ENCODE measurements around the gene LSAMP. TPM values are rescaled to one million over a fixed set of nuclear protein-coding genes. Genes with fewer than 3 reads are reported as not detected.

LSAMP gene
- total RNA-seq, 1 donor from 2014 or later = 0.11 TPM

DNA sequence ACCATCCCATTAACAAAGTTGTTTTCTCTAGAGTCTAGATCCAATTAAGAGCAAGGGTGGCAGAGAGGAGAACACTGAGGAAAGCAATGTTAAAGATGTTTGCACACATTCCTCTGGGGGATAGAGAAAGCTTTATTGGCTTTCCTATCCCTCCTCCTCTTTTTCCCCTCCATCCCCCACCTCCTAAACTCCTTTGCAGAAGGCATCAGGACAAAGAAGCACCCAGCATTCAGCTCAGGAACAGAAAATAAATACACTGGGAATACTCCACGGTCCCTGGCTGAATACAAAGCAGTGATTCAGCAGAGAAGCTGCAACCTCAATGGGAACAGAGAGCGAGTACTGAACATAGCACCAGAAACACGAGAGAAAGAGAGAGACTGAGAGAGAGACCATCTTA, 21.9 kb downstream of the LSAMP start:
- intact Hi-C loops (cut with DNase I) = no loop called here
- Histone ChIP-seq H3K27ac (no peak overlapping the region), H3K36me3 (no peaks in the 10 kb centered on the region), H3K4me1 (no peaks in the 10 kb centered on the region), H3K4me3 (no peak overlapping the region), H3K9me3 (no peaks in the 10 kb centered on the region), H3K27me3 (no peaks in the 10 kb centered on the region)
- no peak for DNase-seq (ENCODE audit: low spot score in 2 of 2)
- TF ChIP-seq, protein P1, sequence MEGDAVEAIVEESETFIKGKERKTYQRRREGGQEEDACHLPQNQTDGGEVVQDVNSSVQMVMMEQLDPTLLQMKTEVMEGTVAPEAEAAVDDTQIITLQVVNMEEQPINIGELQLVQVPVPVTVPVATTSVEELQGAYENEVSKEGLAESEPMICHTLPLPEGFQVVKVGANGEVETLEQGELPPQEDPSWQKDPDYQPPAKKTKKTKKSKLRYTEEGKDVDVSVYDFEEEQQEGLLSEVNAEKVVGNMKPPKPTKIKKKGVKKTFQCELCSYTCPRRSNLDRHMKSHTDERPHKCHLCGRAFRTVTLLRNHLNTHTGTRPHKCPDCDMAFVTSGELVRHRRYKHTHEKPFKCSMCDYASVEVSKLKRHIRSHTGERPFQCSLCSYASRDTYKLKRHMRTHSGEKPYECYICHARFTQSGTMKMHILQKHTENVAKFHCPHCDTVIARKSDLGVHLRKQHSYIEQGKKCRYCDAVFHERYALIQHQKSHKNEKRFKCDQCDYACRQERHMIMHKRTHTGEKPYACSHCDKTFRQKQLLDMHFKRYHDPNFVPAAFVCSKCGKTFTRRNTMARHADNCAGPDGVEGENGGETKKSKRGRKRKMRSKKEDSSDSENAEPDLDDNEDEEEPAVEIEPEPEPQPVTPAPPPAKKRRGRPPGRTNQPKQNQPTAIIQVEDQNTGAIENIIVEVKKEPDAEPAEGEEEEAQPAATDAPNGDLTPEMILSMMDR (IDR thresholded peaks at IDR 0.05) = no peak

DNA sequence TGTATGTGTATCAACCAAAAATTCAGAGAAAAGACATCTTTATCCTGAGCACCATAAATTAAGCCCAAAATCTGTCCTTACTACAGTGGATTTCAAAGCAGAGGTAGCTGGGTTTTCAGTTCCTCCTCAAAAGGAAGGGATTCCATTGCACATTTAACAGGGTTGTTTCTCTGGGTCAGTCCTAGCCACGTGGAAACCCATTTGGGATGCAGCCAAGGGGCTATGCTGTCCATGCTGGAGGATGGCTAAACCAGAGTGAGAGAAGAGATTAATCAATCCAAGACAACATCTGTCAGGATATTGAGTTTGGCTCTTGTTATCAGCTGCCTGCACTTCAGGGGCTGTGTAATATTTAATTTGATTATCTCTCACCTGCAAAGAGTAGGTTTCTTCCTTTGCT, 28.1 kb downstream of the LSAMP start:
- TF ChIP-seq, protein P1 (IDR thresholded peaks at IDR 0.05) = no peak
- no peaks in the 10 kb centered on the region for H3K36me3 ChIP-seq
- H3K27me3 ChIP-seq = no peaks in the 10 kb centered on the region
- DNase-seq (ENCODE audit: low spot score in 2 of 2) = no peak
- intact Hi-C loops (cut with DNase I) = no loop called here
- no peaks in the 10 kb centered on the region for H3K4me1 ChIP-seq
- no peaks in the 10 kb centered on the region for H3K9me3 ChIP-seq
- no peak overlapping the region for H3K27ac ChIP-seq
- H3K4me3 ChIP-seq = no peak overlapping the region

DNA sequence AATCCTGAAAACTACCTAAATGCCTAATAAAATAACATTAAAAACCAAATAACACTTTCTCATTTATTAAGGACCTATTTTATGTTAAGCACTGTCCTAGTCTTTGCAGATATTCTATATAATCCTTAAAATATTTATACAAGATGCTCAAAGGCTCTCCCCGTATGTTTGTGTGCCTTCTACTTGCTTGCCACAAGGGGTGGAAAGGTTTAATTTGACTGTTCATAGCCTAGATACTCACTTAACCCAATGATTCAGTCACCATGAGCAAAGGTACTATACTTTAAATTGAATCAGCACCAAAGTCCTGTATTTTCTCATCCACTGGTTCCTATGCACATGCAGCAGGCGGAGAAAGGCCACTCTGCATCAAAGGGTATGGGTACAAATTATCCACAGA, 32.0 kb downstream of the LSAMP start:
- intact Hi-C loops (cut with DNase I) = no loop called here
- no peak for DNase-seq (ENCODE audit: low spot score in 2 of 2)
- H3K4me1 ChIP-seq = no peaks in the 10 kb centered on the region
- H3K36me3 ChIP-seq = no peaks in the 10 kb centered on the region
- TF ChIP-seq, protein P1 (IDR thresholded peaks at IDR 0.05) = no peak
- H3K27me3 ChIP-seq = no peaks in the 10 kb centered on the region
- H3K4me3 ChIP-seq = no peak overlapping the region
- H3K27ac ChIP-seq = no peak overlapping the region
- no peaks in the 10 kb centered on the region for H3K9me3 ChIP-seq

DNA sequence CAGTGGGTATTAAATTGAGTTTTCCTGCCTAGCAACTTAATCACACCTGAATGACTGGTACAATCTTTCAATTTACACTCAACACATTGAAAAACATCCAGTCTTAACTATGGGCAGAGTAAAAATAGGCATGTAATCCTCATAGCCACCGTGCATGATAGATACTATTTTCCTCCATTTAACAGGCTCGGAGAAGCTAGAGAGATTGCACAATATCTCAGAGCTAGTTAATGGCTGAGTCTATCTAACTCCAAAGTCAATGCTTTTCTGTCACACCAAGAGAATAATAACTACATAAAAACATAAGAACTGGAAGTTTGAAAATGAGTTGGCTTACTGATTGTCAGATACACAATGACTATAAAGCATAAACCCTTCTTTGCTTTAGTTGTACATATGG, 36.8 kb downstream of the LSAMP start:
- Histone ChIP-seq H3K27ac (no peak overlapping the region), H3K9me3 (no peaks in the 10 kb centered on the region), H3K4me1 (no peaks in the 10 kb centered on the region), H3K36me3 (no peaks in the 10 kb centered on the region), H3K4me3 (no peak overlapping the region), H3K27me3 (no peaks in the 10 kb centered on the region)
- intact Hi-C loops (cut with DNase I) = no loop called here
- no peak for DNase-seq (ENCODE audit: low spot score in 2 of 2)
- TF ChIP-seq, protein P1 (IDR thresholded peaks at IDR 0.05) = no peak

DNA sequence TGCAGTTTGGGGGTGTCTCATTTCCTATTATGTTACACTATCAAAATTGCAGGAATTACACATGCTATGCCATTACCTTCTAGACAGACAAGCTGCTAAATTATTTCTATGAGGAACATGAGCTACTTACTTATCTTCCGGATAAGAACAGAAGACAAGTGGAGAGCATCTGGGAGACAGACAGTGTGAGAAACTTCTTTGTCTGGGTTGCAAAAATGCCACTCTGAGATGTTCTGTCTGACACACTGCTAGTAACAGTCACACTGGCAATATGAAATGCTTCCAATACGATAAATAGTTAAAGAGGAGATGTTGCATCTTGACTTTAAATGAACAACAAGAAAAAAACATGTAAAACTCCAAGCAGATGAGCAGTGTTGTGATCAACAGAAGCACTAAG, 40.1 kb downstream of the LSAMP start:
- Histone ChIP-seq H3K4me3 (no peak overlapping the region), H3K9me3 (no peaks in the 10 kb centered on the region), H3K27me3 (no peaks in the 10 kb centered on the region), H3K4me1 (no peaks in the 10 kb centered on the region), H3K27ac (no peak overlapping the region), H3K36me3 (no peaks in the 10 kb centered on the region)
- TF ChIP-seq, protein P1 (IDR thresholded peaks at IDR 0.05) = no peak
- intact Hi-C loops (cut with DNase I) = no loop called here
- DNase-seq (ENCODE audit: low spot score in 2 of 2) = no peak

DNA sequence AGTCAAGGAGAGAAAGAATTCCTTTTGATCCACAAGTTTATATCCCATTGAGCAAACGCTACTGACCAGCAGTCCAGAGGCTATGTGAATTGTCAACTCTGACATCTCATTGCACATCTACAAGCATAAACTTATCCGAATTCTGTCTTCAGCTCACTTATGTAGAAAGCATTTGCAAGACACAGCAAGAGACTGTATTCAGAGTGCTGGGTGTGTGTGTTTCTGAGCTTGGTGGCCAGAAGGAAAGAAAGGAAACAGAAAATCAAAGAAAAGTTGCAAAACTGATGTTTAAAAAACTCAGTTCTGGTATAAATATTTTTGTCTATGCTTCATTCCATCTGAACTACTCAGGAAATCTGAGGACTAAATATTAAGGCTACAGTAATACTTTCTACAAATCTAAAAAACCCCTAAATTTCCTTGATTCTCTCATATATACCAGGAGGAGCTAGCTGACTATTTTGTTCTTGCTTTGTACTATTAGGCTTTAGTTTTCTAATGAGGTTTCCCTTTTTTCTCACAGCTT, 45.5 kb downstream of the LSAMP start:
- intact Hi-C loops (cut with DNase I) = no loop called here

More for the DNA sequence above, 45.5 kb downstream of the LSAMP start:
- no peaks in the 10 kb centered on the region for H3K27me3 ChIP-seq
- no peak for DNase-seq (ENCODE audit: low spot score in 2 of 2)
- H3K27ac ChIP-seq = no peak overlapping the region
- no peaks in the 10 kb centered on the region for H3K4me1 ChIP-seq
- no peak overlapping the region for H3K4me3 ChIP-seq
- TF ChIP-seq, protein P1 (IDR thresholded peaks at IDR 0.05) = no peak
- H3K36me3 ChIP-seq = no peaks in the 10 kb centered on the region
- no peaks in the 10 kb centered on the region for H3K9me3 ChIP-seq

All from ascending aorta (tissue), 2 donors.